H1 (cell line): ENCODE measurements around the gene HTR1D. TPM values are rescaled to one million over a fixed set of nuclear protein-coding genes. Genes with fewer than 3 reads are reported as not detected.

ENCODE experiments used
- polyA plus RNA-seq, 7 experiments: library from polyadenylated mRNA; depleted of rRNA in 3 of 7; stranded (reverse) in 5 of 7; unstranded in 2 of 7; fragments of >200 nt in 5 of 7; fragments of 200-250 nt in 2 of 7; gene quantifications; 1 replicate in 5 of 7; 2 replicates in 1 of 7; 4 replicates in 1 of 7; pipeline versions ENCODE4 v1.2.1 to v1.2.3, GENCODE V29; 2011 to 2013; ENCODE audit warnings: missing spikeins in 2 of 7, mixed read lengths in 2 of 7
- total RNA-seq: library from RNA; stranded (reverse); fragmentation: NEBNext Ultra II Directional; extraction: Animal tissue kit (Norgen Biotek cat#: 25700); gene quantifications from 2 replicates; pipeline ENCODE4 v1.2.1, GENCODE V29; 2021
- TF ChIP-seq, protein P1 (sequence below): fragments of 300-600 bp; sonication (generic); IDR thresholded peaks from 2 replicates; pipeline ENCODE4 v1.7.1; 2012; ENCODE audit warnings: low read length, moderate library complexity, mild to moderate bottlenecking, inconsistent platforms; ENCODE audit not compliant: insufficient replicate concordance

Gene HTR1D
- total and polyA plus RNA-seq, 2 of the 8 experiments (the other 6 are each of a cell fraction or from before 2014, with no cell fraction given), result 8.8 to 11.5 TPM

GRCh38 chr1:23222742-23223141 lies 5.4 kb upstream of the HTR1D start (continued):
- TF ChIP-seq, protein P1, sequence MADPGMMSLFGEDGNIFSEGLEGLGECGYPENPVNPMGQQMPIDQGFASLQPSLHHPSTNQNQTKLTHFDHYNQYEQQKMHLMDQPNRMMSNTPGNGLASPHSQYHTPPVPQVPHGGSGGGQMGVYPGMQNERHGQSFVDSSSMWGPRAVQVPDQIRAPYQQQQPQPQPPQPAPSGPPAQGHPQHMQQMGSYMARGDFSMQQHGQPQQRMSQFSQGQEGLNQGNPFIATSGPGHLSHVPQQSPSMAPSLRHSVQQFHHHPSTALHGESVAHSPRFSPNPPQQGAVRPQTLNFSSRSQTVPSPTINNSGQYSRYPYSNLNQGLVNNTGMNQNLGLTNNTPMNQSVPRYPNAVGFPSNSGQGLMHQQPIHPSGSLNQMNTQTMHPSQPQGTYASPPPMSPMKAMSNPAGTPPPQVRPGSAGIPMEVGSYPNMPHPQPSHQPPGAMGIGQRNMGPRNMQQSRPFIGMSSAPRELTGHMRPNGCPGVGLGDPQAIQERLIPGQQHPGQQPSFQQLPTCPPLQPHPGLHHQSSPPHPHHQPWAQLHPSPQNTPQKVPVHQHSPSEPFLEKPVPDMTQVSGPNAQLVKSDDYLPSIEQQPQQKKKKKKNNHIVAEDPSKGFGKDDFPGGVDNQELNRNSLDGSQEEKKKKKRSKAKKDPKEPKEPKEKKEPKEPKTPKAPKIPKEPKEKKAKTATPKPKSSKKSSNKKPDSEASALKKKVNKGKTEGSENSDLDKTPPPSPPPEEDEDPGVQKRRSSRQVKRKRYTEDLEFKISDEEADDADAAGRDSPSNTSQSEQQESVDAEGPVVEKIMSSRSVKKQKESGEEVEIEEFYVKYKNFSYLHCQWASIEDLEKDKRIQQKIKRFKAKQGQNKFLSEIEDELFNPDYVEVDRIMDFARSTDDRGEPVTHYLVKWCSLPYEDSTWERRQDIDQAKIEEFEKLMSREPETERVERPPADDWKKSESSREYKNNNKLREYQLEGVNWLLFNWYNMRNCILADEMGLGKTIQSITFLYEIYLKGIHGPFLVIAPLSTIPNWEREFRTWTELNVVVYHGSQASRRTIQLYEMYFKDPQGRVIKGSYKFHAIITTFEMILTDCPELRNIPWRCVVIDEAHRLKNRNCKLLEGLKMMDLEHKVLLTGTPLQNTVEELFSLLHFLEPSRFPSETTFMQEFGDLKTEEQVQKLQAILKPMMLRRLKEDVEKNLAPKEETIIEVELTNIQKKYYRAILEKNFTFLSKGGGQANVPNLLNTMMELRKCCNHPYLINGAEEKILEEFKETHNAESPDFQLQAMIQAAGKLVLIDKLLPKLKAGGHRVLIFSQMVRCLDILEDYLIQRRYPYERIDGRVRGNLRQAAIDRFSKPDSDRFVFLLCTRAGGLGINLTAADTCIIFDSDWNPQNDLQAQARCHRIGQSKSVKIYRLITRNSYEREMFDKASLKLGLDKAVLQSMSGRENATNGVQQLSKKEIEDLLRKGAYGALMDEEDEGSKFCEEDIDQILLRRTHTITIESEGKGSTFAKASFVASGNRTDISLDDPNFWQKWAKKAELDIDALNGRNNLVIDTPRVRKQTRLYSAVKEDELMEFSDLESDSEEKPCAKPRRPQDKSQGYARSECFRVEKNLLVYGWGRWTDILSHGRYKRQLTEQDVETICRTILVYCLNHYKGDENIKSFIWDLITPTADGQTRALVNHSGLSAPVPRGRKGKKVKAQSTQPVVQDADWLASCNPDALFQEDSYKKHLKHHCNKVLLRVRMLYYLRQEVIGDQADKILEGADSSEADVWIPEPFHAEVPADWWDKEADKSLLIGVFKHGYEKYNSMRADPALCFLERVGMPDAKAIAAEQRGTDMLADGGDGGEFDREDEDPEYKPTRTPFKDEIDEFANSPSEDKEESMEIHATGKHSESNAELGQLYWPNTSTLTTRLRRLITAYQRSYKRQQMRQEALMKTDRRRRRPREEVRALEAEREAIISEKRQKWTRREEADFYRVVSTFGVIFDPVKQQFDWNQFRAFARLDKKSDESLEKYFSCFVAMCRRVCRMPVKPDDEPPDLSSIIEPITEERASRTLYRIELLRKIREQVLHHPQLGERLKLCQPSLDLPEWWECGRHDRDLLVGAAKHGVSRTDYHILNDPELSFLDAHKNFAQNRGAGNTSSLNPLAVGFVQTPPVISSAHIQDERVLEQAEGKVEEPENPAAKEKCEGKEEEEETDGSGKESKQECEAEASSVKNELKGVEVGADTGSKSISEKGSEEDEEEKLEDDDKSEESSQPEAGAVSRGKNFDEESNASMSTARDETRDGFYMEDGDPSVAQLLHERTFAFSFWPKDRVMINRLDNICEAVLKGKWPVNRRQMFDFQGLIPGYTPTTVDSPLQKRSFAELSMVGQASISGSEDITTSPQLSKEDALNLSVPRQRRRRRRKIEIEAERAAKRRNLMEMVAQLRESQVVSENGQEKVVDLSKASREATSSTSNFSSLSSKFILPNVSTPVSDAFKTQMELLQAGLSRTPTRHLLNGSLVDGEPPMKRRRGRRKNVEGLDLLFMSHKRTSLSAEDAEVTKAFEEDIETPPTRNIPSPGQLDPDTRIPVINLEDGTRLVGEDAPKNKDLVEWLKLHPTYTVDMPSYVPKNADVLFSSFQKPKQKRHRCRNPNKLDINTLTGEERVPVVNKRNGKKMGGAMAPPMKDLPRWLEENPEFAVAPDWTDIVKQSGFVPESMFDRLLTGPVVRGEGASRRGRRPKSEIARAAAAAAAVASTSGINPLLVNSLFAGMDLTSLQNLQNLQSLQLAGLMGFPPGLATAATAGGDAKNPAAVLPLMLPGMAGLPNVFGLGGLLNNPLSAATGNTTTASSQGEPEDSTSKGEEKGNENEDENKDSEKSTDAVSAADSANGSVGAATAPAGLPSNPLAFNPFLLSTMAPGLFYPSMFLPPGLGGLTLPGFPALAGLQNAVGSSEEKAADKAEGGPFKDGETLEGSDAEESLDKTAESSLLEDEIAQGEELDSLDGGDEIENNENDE, result no peak
